ENCODE results near the gene SAE1.
"Not testable (repeated sequence)": the region's sequence is repeated elsewhere in the genome, so short reads cannot be mapped to it uniquely, and the experiment has no call there.

SAE1 gene

GRCh38 chr19:47243364-47243775, 112.7 kb downstream of the SAE1 start:
- peak in 1 of 2 donors; percentile 31 for DNase-seq

- DNase-seq: peak; percentile 93 to 94
Observed at GRCh38 chr19:47243776-47244547, 113.3 kb downstream of the SAE1 start.

GRCh38 chr19:47247308-47247990, 116.8 kb downstream of the SAE1 start:
- peak; percentile 76 to 83 for DNase-seq

GRCh38 chr19:47253016-47253415, 122.4 kb downstream of the SAE1 start:
- DNase-seq: not testable (repeated sequence)

DNA sequence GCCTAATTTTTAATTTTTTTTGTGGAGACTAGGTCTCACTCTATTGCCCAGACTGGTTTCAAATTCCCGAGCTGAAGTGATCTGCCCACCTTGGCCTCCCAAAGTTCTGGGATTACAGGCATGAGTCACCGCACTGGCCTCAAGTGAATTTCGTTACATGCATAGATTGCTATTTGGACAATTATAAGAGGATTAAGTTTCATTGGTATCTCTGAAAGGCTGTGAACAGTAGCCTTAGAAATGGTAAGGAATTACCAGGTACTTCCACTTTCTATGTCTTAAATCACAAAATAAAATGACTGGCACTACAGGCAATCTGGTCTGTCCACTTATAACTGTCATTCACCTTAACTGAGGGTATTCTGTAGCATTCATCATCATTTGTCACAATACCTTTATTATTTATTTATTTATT, 122.8 kb downstream of the SAE1 start:
- no peak for DNase-seq

DNA sequence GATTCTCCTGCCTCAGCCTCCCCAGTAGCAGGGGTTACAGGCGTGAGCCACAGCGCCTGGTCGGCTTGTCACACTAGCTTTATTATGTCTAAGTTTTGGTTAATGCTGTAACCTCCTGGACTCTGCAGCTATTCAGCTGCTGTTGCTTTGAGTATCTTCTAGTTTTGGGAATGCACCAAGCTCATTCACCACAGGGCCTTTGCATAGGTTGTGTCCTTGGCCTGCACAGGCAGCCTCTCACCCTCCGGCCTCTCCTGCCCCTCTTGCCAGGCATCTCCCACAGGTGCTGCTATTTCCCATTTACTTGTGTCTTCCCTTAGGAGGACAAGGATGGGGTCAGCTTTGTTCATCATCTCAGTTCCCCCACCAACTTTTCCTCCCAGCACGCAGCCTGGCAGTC, 123.3 kb downstream of the SAE1 start:
- peak in 1 of 2 donors; percentile 8 for DNase-seq

- peak; percentile 95 to 96 for DNase-seq
Observed at GRCh38 chr19:47255879-47256692, 125.5 kb downstream of the SAE1 start, which contains the start of gene CCDC9. Gene CCDC9, plus strand, starts transcription at chr19:47256525. Its CDS starts 1,876 bp downstream, at chr19:47258401.

- DNase-seq: peak; percentile 99
Observed at GRCh38 chr19:47256693-47257410, 126.2 kb downstream of the SAE1 start.

GRCh38 chr19:47257411-47258169, 127.0 kb downstream of the SAE1 start:
- no peak for DNase-seq

- DNase-seq: no peak
Observed at GRCh38 chr19:47258434-47258833, 127.8 kb downstream of the SAE1 start.

GRCh38 chr19:47258895-47259555, 128.4 kb downstream of the SAE1 start:
- no peak for DNase-seq
